Measurements from ENCODE around the gene MAN2B1.

Gene MAN2B1

DNA sequence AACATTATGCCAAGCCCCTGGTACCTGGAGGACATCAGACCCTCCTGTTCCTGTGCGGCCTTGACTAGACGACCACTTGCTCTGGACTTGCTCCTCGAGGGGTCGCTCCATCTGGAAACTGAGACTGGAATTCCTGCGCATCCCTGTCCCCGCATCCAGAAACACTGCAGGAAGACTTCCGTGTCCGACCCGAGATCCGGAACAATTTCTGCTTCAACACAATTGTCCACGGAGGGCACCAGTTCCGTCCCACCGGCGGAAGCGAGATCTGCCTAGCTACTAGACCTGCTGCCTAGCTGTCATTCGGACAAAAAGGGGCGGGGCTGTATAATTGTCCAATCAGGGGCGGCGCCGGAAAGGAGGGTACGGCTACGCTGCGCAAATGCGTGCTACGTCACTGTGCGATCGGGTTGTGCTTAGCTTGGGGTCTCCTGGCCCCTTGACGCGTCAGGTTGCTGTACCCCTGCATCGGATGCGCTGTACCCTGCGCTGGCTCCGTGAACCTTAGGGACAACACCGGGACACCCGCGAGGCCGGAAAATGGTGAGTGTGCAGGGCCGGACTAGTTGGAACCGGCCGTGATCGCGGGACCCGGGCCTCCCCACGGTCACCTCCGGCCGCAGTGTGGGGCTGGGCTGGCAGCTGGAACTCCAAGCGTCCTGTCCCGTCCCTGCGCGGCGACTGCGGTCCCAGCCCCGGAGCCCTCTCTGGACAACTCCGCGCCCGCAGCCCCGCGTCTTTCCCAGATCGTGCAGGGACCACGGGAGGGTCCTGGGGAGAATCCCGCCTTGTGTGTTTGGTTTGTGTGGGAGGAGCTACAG lies 55.8 kb downstream of the MAN2B1 start, which contains the start of the genes ZNF490 and ZNF791:
ZNF490 (minus strand) TSS at position 274 of the 821 bp plus-strand sequence; CDS start at position 141, 133 bp downstream.
ZNF791 (plus strand) TSS at position 381 of the 821 bp plus-strand sequence; CDS start at position 541, 160 bp downstream.
- peak; percentile 100 for DNase-seq

DNA sequence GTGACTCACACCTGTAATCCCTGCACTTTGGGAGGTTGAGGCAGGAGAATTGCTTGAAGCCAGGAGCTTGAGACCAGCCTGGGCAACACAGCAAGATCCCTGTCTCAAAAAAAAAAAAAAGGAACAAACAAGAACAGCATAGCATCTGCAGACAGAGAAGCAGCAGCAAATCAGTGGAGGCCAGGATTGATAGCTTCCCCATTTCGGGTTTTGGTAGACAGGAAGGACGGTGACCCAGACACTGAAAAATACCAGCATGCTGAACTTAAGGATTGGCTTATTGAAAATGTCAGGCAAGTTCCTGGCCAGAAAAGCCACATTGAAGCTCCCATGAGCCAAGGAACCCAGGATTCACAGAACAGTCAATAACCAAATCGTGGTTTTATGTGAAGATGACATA lies 58.9 kb downstream of the MAN2B1 start:
- no peak for DNase-seq

- DNase-seq, result no peak
Measured at GRCh38 chr19:12606796-12607195, 59.7 kb downstream of the MAN2B1 start.

DNA sequence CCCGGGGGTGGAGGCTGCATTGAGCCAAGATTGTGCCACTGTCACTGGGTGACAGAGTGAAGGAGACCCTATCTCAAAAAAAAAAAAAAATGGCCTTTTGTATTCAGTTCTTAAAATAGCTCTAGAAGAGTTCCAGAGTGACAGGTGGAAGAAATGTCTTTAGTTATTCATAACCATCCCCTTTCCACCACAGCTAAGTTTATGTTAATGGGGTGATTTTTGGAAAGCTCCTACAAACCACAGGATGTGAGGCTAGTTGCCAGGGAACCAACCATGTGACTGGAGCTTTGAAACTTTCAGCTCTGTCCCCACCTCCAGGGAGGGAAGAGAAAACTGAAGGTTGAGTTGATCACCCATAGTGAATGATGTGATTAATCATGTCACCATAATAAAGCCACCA lies 62.8 kb downstream of the MAN2B1 start:
- DNase-seq, result peak; percentile 32

DNA sequence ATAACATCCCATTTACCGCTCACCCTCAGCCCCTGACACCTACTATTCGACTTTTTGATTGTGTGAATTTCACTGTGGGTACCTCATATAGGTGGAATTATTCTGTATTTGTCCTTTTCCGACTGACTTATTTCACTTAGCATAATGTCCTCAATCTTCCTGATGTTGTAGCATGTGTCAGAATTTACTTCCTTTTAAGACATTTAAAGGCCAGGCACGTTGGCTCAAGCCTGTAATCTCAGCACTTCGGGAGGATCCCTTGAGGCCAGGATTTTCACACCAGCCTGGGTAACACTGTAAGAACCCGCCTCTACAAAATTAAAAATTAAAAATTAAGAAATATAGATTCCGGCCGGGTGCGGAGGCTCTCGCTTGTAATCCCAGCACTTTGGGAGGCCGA lies 68.9 kb downstream of the MAN2B1 start:
- DNase-seq, result no peak

DNA sequence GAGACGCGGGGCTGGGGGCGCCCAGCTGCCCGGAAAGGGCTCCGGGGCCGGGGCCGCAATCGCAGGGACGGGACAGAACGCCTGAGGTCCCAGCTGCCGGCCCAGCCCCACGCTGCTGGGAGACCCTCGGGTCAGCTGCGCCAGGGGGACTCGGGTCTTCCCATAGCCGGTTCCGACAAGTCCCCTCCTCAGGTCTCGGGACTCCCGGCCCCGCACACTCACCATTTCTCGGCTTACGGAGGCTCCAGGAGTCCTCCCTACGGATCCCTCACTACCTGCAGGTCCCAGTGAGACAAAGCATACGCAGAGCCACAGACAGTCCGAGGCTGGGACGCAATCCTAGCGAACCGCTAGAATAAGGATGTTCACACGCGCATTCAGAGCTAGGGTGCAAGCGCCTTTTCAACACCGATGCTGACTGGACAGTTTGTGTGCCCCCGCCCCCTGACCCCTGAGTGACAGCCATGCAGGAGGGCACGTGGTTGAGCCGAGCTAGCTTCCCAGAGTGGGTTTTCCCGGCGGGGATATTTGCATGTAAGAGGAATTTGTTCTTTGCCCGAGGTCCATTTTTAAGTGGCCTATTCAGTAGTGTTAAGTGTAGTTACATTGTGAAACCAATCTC lies 69.5 kb downstream of the MAN2B1 start:
- DNase-seq, result no peak

All from hematopoietic multipotent progenitor cell treated with erythropoietin and hydrocortisone succinate and interleukin-3 and kit ligand, for 6 days (in vitro differentiated cells).